SK-N-DZ (cell line): ENCODE results near the gene WWC2.

Experiments
- DNase-seq: peaks from one replicate; pipeline ENCODE4 v3.0.0-alpha.2; 2015; ENCODE audit warnings: low spot score

Gene WWC2

GRCh38 chr4:183255487-183255886 is 156.4 kb downstream of the WWC2 start:
- DNase-seq = no peak

- no peak for DNase-seq
Measured at GRCh38 chr4:183256343-183256742, 157.3 kb downstream of the WWC2 start.

GRCh38 chr4:183256756-183257385 is 157.8 kb downstream of the WWC2 start:
- DNase-seq = peak; percentile 38

- DNase-seq = peak; percentile 20
Measured at GRCh38 chr4:183257808-183258207, 158.8 kb downstream of the WWC2 start.

GRCh38 chr4:183260491-183261151 is 161.6 kb downstream of the WWC2 start:
- DNase-seq = no peak

GRCh38 chr4:183261953-183262775 is 163.1 kb downstream of the WWC2 start:
- peak; percentile 64 for DNase-seq

GRCh38 chr4:183262776-183263100 is 163.7 kb downstream of the WWC2 start:
- DNase-seq = no peak

- DNase-seq = no peak
Measured at GRCh38 chr4:183263787-183264386, 164.8 kb downstream of the WWC2 start.

GRCh38 chr4:183264614-183265013 is 165.6 kb downstream of the WWC2 start:
- no peak for DNase-seq

GRCh38 chr4:183266371-183266770 is 167.3 kb downstream of the WWC2 start:
- DNase-seq = no peak

GRCh38 chr4:183268556-183268955 is 169.5 kb downstream of the WWC2 start:
- no peak for DNase-seq

GRCh38 chr4:183272384-183272783 is 173.3 kb downstream of the WWC2 start:
- DNase-seq = no peak

GRCh38 chr4:183276106-183276505 is 177.0 kb downstream of the WWC2 start:
- DNase-seq = no peak

GRCh38 chr4:183284258-183284785 is 185.3 kb downstream of the WWC2 start:
- DNase-seq = no peak

GRCh38 chr4:183284965-183285364 is 185.9 kb downstream of the WWC2 start:
- DNase-seq = no peak

- no peak for DNase-seq
Measured at GRCh38 chr4:183285886-183286285, 186.8 kb downstream of the WWC2 start.

GRCh38 chr4:183286590-183287308 is 187.7 kb downstream of the WWC2 start:
- no peak for DNase-seq

- DNase-seq = no peak
Measured at GRCh38 chr4:183287309-183287659, 188.2 kb downstream of the WWC2 start.

- DNase-seq = no peak
Measured at GRCh38 chr4:183287677-183288076, 188.6 kb downstream of the WWC2 start.

GRCh38 chr4:183288955-183289354 is 189.9 kb downstream of the WWC2 start:
- DNase-seq = no peak

- DNase-seq = no peak
Measured at GRCh38 chr4:183289688-183290087, 190.6 kb downstream of the WWC2 start.

- DNase-seq = no peak
Measured at GRCh38 chr4:183291070-183291469, 192.0 kb downstream of the WWC2 start.
